WTC11 (cell line): Measurements from ENCODE around the gene NUDCD2. TPM values are rescaled to one million over a fixed set of nuclear protein-coding genes. Genes with fewer than 3 reads are reported as not detected.

Experiments used
- ATAC-seq: fragments of 200-7000 bp; cut with Tn5 transposase; 2 replicates; pipeline ENCODE4 v1.10.0; 2021; ENCODE audit warnings: mild to moderate bottlenecking, moderate library complexity
- CTCF ChIA-PET: fragments of 300-600 bp; sonication (Branson Sonifier 250); formaldehyde crosslinking; loops from one replicate; lab custom pipeline; 2021; ENCODE audit warnings: antibody characterized with exemption; lab: Charles Lee
- POLR2A ChIA-PET: fragments of 350-600 bp; sonication (Branson Sonifier 250); formaldehyde crosslinking; loops from one replicate; lab custom pipeline; 2021; ENCODE audit warnings: antibody characterized with exemption; lab: Charles Lee
- DNase-seq: peaks from one replicate; pipeline ENCODE4 v3.0.0; 2021; ENCODE audit warnings: low spot score
- H3K27ac Mint-ChIP-seq: 2 replicates; pipeline ENCODE4 v1.8.0; 2021; ENCODE audit warnings: mixed read lengths
- H3K27me3 Mint-ChIP-seq: 2 replicates; pipeline ENCODE4 v1.8.0; 2021; ENCODE audit warnings: low read depth, mild to moderate bottlenecking, moderate library complexity, mixed read lengths
- H3K36me3 Mint-ChIP-seq: 2 replicates; pipeline ENCODE4 v1.8.0; 2021; ENCODE audit warnings: mixed read lengths
- H3K4me1 Mint-ChIP-seq: 2 replicates; pipeline ENCODE4 v1.8.0; 2022; ENCODE audit warnings: mixed read lengths
- H3K4me3 Mint-ChIP-seq: 2 replicates; pipeline ENCODE4 v1.8.0; 2021; ENCODE audit warnings: mild to moderate bottlenecking, moderate library complexity, mixed read lengths
- H3K9me3 Mint-ChIP-seq: 2 replicates; pipeline ENCODE4 v1.8.0; 2021; ENCODE audit warnings: mixed read lengths
- FOXP1 ChIP-seq: sonication (generic); formaldehyde crosslinking; IDR thresholded peaks from 2 replicates; pipeline ENCODE4 v1.8.0; 2022; ENCODE audit warnings: missing genetic modification reagents, mild to moderate bottlenecking, moderate library complexity, borderline replicate concordance
- GTF2I ChIP-seq: fragments of 250-450 bp; sonication (Bioruptor Pico); conservative IDR thresholded peaks from 2 replicates; pipeline ENCODE4 v1.4.0; 2021; ENCODE audit warnings: mild to moderate bottlenecking
- NFATC4 ChIP-seq: fragments of 250-450 bp; sonication (Bioruptor Pico); IDR thresholded peaks from 2 replicates; pipeline ENCODE4 v1.9.0; 2021; ENCODE audit warnings: mild to moderate bottlenecking
- NFYB ChIP-seq: sonication (generic); formaldehyde crosslinking; conservative IDR thresholded peaks from 2 replicates; pipeline ENCODE4 v1.8.0; 2022; ENCODE audit warnings: low read depth, missing genetic modification reagents
- PRRX2 ChIP-seq: fragments of 250-450 bp; sonication (Bioruptor Pico); IDR thresholded peaks from 2 replicates; pipeline ENCODE4 v1.8.0; 2021; ENCODE audit warnings: mild to moderate bottlenecking
- RORB ChIP-seq: fragments of 250-450 bp; sonication (Bioruptor Pico); IDR thresholded peaks from 2 replicates; pipeline ENCODE4 v1.9.0; 2021; ENCODE audit warnings: mild to moderate bottlenecking
- SMAD3 ChIP-seq: sonication (generic); formaldehyde crosslinking; IDR thresholded peaks from 2 replicates; pipeline ENCODE4 v1.8.0; 2022; ENCODE audit warnings: missing genetic modification reagents, mild to moderate bottlenecking, borderline replicate concordance
- SMAD4 ChIP-seq: sonication (generic); formaldehyde crosslinking; IDR thresholded peaks from 2 replicates; pipeline ENCODE4 v1.8.0; 2022; ENCODE audit warnings: mild to moderate bottlenecking, missing genetic modification reagents
- TEAD1 ChIP-seq: sonication (generic); formaldehyde crosslinking; IDR thresholded peaks from 2 replicates; pipeline ENCODE4 v1.8.0; 2022; ENCODE audit warnings: mild to moderate bottlenecking, missing genetic modification reagents
- ZNF232 ChIP-seq: sonication (generic); formaldehyde crosslinking; IDR thresholded peaks from 2 replicates; pipeline ENCODE4 v1.8.0; 2022; ENCODE audit warnings: mild to moderate bottlenecking, missing genetic modification reagents
- ZNF317 ChIP-seq: sonication (generic); formaldehyde crosslinking; IDR thresholded peaks from 2 replicates; pipeline ENCODE4 v1.8.1; 2023; ENCODE audit warnings: low read depth, mild to moderate bottlenecking, moderate library complexity, missing genetic modification reagents, borderline replicate concordance
- total RNA-seq: library from RNA; stranded (reverse); gene quantifications from 3 replicates; pipeline ENCODE4 v1.2.3, GENCODE V29; 2021
- TF ChIP-seq, protein P1 (sequence below): sonication (generic); formaldehyde crosslinking; IDR thresholded peaks from 2 replicates; pipeline ENCODE4 v1.8.0; 2022; ENCODE audit warnings: missing genetic modification reagents
- TF ChIP-seq, protein P2 (sequence below): fragments of 250-450 bp; sonication (Bioruptor Pico); IDR thresholded peaks from 2 replicates; pipeline ENCODE4 v1.8.0; 2021; ENCODE audit warnings: mild to moderate bottlenecking
- TF ChIP-seq, protein P3 (sequence below): sonication (generic); formaldehyde crosslinking; IDR thresholded peaks from 2 replicates; pipeline ENCODE4 v1.8.0; 2022; ENCODE audit warnings: mild to moderate bottlenecking, missing genetic modification reagents
- TF ChIP-seq, protein P4 (sequence below): sonication (generic); formaldehyde crosslinking; IDR thresholded peaks from 2 replicates; pipeline ENCODE4 v1.8.1; 2023; ENCODE audit warnings: mild to moderate bottlenecking, missing genetic modification reagents
- TF ChIP-seq, protein P5 (sequence below): fragments of 250-450 bp; sonication (Bioruptor Pico); IDR thresholded peaks from 2 replicates; pipeline ENCODE4 v1.9.0; 2021; ENCODE audit warnings: mild to moderate bottlenecking, borderline replicate concordance

NUDCD2 gene
- total RNA-seq, 1 experiment from 2014 or later, result 73.4 TPM

DNA sequence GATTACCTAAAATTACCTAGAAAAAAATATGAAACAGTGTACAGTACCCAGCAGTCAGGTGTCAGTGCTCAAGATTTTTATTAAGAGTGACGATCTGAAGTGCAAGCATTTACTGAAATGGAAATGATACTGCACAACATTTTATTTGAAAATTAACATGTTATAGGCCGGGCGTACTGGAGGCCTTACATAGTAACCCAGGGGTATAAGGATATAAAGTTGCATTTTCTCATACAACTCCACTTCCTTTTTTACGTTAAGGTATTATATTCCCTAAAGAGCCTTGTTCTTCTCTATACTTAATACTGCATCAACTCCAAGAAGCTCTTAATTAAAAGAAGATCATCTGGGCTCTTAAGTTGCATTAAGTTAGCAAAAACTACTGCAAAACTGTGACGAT is 48.9 kb upstream of the NUDCD2 start (continued):
- TF ChIP-seq, protein P1, sequence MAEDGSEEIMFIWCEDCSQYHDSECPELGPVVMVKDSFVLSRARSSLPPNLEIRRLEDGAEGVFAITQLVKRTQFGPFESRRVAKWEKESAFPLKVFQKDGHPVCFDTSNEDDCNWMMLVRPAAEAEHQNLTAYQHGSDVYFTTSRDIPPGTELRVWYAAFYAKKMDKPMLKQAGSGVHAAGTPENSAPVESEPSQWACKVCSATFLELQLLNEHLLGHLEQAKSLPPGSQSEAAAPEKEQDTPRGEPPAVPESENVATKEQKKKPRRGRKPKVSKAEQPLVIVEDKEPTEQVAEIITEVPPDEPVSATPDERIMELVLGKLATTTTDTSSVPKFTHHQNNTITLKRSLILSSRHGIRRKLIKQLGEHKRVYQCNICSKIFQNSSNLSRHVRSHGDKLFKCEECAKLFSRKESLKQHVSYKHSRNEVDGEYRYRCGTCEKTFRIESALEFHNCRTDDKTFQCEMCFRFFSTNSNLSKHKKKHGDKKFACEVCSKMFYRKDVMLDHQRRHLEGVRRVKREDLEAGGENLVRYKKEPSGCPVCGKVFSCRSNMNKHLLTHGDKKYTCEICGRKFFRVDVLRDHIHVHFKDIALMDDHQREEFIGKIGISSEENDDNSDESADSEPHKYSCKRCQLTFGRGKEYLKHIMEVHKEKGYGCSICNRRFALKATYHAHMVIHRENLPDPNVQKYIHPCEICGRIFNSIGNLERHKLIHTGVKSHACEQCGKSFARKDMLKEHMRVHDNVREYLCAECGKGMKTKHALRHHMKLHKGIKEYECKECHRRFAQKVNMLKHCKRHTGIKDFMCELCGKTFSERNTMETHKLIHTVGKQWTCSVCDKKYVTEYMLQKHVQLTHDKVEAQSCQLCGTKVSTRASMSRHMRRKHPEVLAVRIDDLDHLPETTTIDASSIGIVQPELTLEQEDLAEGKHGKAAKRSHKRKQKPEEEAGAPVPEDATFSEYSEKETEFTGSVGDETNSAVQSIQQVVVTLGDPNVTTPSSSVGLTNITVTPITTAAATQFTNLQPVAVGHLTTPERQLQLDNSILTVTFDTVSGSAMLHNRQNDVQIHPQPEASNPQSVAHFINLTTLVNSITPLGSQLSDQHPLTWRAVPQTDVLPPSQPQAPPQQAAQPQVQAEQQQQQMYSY (CRISPR knock-in tag), result no peak
- TF ChIP-seq PRRX2 (CRISPR knock-in tag), result no peak
- TF ChIP-seq TEAD1 (CRISPR knock-in tag), result no peak
- TF ChIP-seq, protein P2, sequence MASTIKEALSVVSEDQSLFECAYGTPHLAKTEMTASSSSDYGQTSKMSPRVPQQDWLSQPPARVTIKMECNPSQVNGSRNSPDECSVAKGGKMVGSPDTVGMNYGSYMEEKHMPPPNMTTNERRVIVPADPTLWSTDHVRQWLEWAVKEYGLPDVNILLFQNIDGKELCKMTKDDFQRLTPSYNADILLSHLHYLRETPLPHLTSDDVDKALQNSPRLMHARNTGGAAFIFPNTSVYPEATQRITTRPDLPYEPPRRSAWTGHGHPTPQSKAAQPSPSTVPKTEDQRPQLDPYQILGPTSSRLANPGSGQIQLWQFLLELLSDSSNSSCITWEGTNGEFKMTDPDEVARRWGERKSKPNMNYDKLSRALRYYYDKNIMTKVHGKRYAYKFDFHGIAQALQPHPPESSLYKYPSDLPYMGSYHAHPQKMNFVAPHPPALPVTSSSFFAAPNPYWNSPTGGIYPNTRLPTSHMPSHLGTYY (CRISPR knock-in tag), result no peak
- TF ChIP-seq, protein P3, sequence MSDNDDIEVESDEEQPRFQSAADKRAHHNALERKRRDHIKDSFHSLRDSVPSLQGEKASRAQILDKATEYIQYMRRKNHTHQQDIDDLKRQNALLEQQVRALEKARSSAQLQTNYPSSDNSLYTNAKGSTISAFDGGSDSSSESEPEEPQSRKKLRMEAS (CRISPR knock-in tag), result no peak
- TF ChIP-seq, protein P4, sequence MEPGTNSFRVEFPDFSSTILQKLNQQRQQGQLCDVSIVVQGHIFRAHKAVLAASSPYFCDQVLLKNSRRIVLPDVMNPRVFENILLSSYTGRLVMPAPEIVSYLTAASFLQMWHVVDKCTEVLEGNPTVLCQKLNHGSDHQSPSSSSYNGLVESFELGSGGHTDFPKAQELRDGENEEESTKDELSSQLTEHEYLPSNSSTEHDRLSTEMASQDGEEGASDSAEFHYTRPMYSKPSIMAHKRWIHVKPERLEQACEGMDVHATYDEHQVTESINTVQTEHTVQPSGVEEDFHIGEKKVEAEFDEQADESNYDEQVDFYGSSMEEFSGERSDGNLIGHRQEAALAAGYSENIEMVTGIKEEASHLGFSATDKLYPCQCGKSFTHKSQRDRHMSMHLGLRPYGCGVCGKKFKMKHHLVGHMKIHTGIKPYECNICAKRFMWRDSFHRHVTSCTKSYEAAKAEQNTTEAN (CRISPR knock-in tag), result no peak
- TF ChIP-seq SMAD4 (CRISPR knock-in tag), result no peak
- TF ChIP-seq NFYB (CRISPR knock-in tag), result no peak
- TF ChIP-seq FOXP1 (CRISPR knock-in tag), result no peak
- TF ChIP-seq NFATC4 (CRISPR knock-in tag), result no peak

DNA sequence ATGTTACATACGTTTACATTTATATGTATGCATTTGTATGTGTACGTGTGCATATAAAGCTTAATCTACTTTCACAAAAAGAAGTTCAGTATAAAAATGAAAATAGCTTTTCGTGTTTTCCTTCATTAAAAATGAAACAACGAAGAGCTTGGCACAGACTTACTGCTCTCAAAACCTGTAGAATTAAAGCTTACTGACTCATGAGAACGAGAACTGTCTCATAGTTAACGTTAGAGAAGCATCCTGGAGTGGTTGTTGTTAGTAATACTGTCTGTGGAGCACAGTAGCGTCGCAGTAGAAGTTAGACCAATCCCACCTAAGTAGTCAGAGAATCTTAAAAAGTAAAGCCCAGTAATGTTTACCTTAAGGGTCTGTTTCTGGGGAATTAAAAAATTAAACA is 46.8 kb upstream of the NUDCD2 start:
- DNase-seq, result no peak
- no peaks in the 10 kb centered on the region for H3K27me3 Mint-ChIP-seq
- TF ChIP-seq GTF2I (CRISPR knock-in tag), result no peak
- no peak for TF ChIP-seq ZNF232
- no peak for TF ChIP-seq SMAD3
- TF ChIP-seq, protein P5, sequence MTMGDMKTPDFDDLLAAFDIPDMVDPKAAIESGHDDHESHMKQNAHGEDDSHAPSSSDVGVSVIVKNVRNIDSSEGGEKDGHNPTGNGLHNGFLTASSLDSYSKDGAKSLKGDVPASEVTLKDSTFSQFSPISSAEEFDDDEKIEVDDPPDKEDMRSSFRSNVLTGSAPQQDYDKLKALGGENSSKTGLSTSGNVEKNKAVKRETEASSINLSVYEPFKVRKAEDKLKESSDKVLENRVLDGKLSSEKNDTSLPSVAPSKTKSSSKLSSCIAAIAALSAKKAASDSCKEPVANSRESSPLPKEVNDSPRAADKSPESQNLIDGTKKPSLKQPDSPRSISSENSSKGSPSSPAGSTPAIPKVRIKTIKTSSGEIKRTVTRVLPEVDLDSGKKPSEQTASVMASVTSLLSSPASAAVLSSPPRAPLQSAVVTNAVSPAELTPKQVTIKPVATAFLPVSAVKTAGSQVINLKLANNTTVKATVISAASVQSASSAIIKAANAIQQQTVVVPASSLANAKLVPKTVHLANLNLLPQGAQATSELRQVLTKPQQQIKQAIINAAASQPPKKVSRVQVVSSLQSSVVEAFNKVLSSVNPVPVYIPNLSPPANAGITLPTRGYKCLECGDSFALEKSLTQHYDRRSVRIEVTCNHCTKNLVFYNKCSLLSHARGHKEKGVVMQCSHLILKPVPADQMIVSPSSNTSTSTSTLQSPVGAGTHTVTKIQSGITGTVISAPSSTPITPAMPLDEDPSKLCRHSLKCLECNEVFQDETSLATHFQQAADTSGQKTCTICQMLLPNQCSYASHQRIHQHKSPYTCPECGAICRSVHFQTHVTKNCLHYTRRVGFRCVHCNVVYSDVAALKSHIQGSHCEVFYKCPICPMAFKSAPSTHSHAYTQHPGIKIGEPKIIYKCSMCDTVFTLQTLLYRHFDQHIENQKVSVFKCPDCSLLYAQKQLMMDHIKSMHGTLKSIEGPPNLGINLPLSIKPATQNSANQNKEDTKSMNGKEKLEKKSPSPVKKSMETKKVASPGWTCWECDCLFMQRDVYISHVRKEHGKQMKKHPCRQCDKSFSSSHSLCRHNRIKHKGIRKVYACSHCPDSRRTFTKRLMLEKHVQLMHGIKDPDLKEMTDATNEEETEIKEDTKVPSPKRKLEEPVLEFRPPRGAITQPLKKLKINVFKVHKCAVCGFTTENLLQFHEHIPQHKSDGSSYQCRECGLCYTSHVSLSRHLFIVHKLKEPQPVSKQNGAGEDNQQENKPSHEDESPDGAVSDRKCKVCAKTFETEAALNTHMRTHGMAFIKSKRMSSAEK (CRISPR knock-in tag), result no peak
- no peak for TF ChIP-seq ZNF317 (CRISPR knock-in tag)
- no peak for TF ChIP-seq RORB
- ChIA-PET CTCF (no interaction called here), POLR2A (no interaction called here)
- no peaks in the 10 kb centered on the region for H3K9me3 Mint-ChIP-seq
- H3K4me1 Mint-ChIP-seq, result peaks cover 57% of the 10 kb centered on the region
- peak overlapping the region; percentile 97 for H3K4me3 Mint-ChIP-seq
- H3K27ac Mint-ChIP-seq, result peak overlapping the region; percentile 98
- peaks cover 5% of the 10 kb centered on the region for H3K36me3 Mint-ChIP-seq
- no peak for ATAC-seq
